Esophagus muscularis mucosa (tissue), 4 donors: ENCODE results near the gene CTNNA3. TPM values are rescaled to one million over a fixed set of nuclear protein-coding genes. Genes with fewer than 3 reads are reported as not detected.

ENCODE experiments used
- DNase-seq: peaks from one replicate; pipeline ENCODE4 v3.0.0-alpha.2; 2017; ENCODE audit errors: extremely low spot score
- H3K27ac ChIP-seq, 4 donors: fragments of 200-600 bp; sonication (generic); replicated peaks in 1 of 4; 1 replicate in 3 of 4; 2 replicates in 1 of 4; pipeline ENCODE4 v1.5.1; 2016 to 2019; ENCODE audit warnings: mild to moderate bottlenecking in 1 of 4
- H3K27me3 ChIP-seq, 4 donors: fragments of 200-600 bp; sonication (generic); one replicate each; pipeline versions ENCODE4 v1.5.1 to v1.6.0; 2016 to 2019
- H3K36me3 ChIP-seq, 4 donors: fragments of 200-600 bp; sonication (generic); one replicate each; pipeline ENCODE4 v1.5.1; 2016 to 2019
- H3K4me1 ChIP-seq, 4 donors: fragments of 200-600 bp; sonication (generic); one replicate each; pipeline ENCODE4 v1.5.1; 2016 to 2019
- H3K4me3 ChIP-seq, 4 donors: fragments of 200-600 bp; sonication (generic); 1 replicate in 2 of 4; 2 replicates in 2 of 4; pipeline ENCODE4 v1.5.1; 2016 to 2019; ENCODE audit warnings: mild to moderate bottlenecking in 4 of 4, moderate library complexity in 1 of 4
- H3K9me3 ChIP-seq, 4 donors: fragments of 200-600 bp; sonication (generic); 1 replicate in 3 of 4; 2 replicates in 1 of 4; pipeline ENCODE4 v1.5.1; 2016 to 2019
- CTCF ChIP-seq, 3 experiments: fragments of 200-600 bp in 2 of 3; fragments of 450-650 bp in 1 of 3; sonication (generic) in 2 of 3; IDR thresholded peaks; one replicate each; pipeline ENCODE4 v1.5.1; 2017 to 2019; ENCODE audit warnings: antibody characterized with exemption in 3 of 3, mild to moderate bottlenecking in 2 of 3, moderate library complexity in 1 of 3
- EP300 ChIP-seq: sonication (generic); formaldehyde crosslinking; IDR thresholded peaks from one replicate; pipeline ENCODE4 v1.6.1; 2017; ENCODE audit warnings: antibody characterized with exemption
- POLR2A ChIP-seq: fragments of 450-650 bp; IDR thresholded peaks from one replicate; pipeline ENCODE4 v1.6.1; 2017; ENCODE audit warnings: antibody characterized with exemption, moderate library complexity, mild to moderate bottlenecking, low read depth
- POLR2AphosphoS5 ChIP-seq, 2 donors: sonication (generic); formaldehyde crosslinking; IDR thresholded peaks; one replicate each; pipeline ENCODE4 v1.6.1; 2017; ENCODE audit warnings: antibody characterized with exemption in 2 of 2
- WGBS: methylation state at CpG from one replicate; pipeline ENCODE4 v1.1.5; 2018; 5-methylcytosine and 5-hydroxymethylcytosine counted together
- intact Hi-C: fragments of 100-400 bp; cut with DNase I; formaldehyde crosslinking; loops from one replicate; pipeline ENCODE4 v1.15.1; 2023
- total RNA-seq, 4 donors: library from RNA; depleted of rRNA; stranded (reverse); fragments of >200 nt; gene quantifications; one replicate each; pipeline versions ENCODE4 v1.1.0 to v1.2.1, GENCODE V29; 2016

Gene CTNNA3
- total RNA-seq, 4 donors from 2014 or later, result 5.1 to 27.8 (median 17.6) TPM

- no peak for TF ChIP-seq POLR2A
- no peak for TF ChIP-seq POLR2AphosphoS5 (IDR thresholded peaks at IDR 0.05)
- no peak for TF ChIP-seq CTCF (IDR thresholded peaks at IDR 0.05)
- no peak for TF ChIP-seq EP300
- Histone ChIP-seq H3K9me3 (no peaks in the 10 kb centered on the region), H3K27me3 (no peaks in the 10 kb centered on the region), H3K36me3 (no peaks in the 10 kb centered on the region), H3K4me1 (peaks cover 0 to 7% (median 2%) of the 10 kb centered on the region in 4 donors), H3K27ac (no peak overlapping the region), H3K4me3 (no peak overlapping the region)
- DNase-seq, result no peak
- WGBS, result 44% methylated on average over 6 of the region's 6 CpGs
- intact Hi-C loops, result no loop called here
Measured at GRCh38 chr10:66098595-66099480, 1597.2 kb downstream of the CTNNA3 start.

GRCh38 chr10:66095610-66096009 is 1600.4 kb downstream of the CTNNA3 start:
- TF ChIP-seq POLR2AphosphoS5 (IDR thresholded peaks at IDR 0.05) (no peak), EP300 (no peak), CTCF (IDR thresholded peaks at IDR 0.05) (no peak), POLR2A (no peak)
- Histone ChIP-seq H3K4me1 (peaks cover 0 to 7% (median 2%) of the 10 kb centered on the region in 4 donors), H3K36me3 (no peaks in the 10 kb centered on the region), H3K27me3 (no peaks in the 10 kb centered on the region), H3K27ac (no peak overlapping the region), H3K9me3 (no peaks in the 10 kb centered on the region), H3K4me3 (no peak overlapping the region)
- 80% methylated on average over 2 of the region's 2 CpGs for WGBS
- DNase-seq, result no peak
- intact Hi-C loops, result no loop called here

- TF ChIP-seq EP300 (no peak), POLR2A (no peak), CTCF (IDR thresholded peaks at IDR 0.05) (no peak), POLR2AphosphoS5 (IDR thresholded peaks at IDR 0.05) (no peak)
- Histone ChIP-seq H3K9me3 (no peaks in the 10 kb centered on the region), H3K27me3 (no peaks in the 10 kb centered on the region), H3K4me1 (no peaks in the 10 kb centered on the region), H3K27ac (no peak overlapping the region), H3K4me3 (no peak overlapping the region), H3K36me3 (no peaks in the 10 kb centered on the region)
- DNase-seq, result no peak
- 24% methylated on average over 1 of the region's 1 CpG for WGBS
- intact Hi-C loops, result no loop called here
Measured at GRCh38 chr10:66085906-66086305, 1610.1 kb downstream of the CTNNA3 start.

GRCh38 chr10:66071907-66072306 is 1624.1 kb downstream of the CTNNA3 start:
- intact Hi-C loops, result no loop called here
- no peaks in the 10 kb centered on the region for H3K27me3 ChIP-seq
- H3K9me3 ChIP-seq, result no peaks in the 10 kb centered on the region
- no peak overlapping the region for H3K4me3 ChIP-seq
- DNase-seq, result no peak
- no peaks in the 10 kb centered on the region for H3K36me3 ChIP-seq
- WGBS, result 86% methylated on average over 2 of the region's 2 CpGs
- no peaks in the 10 kb centered on the region for H3K4me1 ChIP-seq
- no peak for TF ChIP-seq POLR2AphosphoS5 (IDR thresholded peaks at IDR 0.05)
- no peak for TF ChIP-seq EP300
- no peak for TF ChIP-seq CTCF (IDR thresholded peaks at IDR 0.05)
- TF ChIP-seq POLR2A, result no peak
- no peak overlapping the region for H3K27ac ChIP-seq
